ENCODE data around the gene EEF2K. TPM values are rescaled to one million over a fixed set of nuclear protein-coding genes. Genes with fewer than 3 reads are reported as not detected.

EEF2K gene
- polyA plus RNA-seq, 3 donors = 0.85 to 6.5 (median 1.7) TPM

DNA sequence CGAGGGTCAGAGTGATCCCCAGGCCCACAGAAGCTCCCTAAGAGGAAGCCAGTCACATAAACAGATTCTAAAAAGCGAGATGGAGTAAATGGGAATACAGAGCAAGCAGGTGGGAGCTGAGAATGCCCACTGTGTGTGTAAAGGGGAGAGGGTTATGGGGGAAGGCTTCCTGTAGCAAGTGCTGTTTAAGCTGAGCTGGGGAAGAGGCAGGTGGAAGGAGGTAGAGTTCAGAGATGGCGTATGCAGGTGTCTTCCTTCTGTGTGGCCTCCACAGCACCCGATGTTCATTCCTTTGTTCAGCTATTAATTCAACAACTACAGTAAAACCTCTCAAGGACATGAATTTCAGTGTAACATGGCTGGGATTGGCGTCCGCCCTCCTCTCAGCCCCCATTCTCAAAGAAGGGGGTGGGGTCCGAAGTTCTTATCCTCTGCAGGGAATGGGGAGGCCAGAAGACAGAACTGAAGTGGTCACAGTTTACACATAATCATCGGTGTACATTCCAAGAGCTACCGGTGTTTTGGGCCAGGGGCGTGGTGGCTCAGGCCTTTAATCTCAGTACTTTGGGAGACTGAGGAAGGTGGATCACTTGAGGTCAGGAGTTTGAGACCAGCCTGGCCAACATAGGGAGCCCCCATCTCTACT, 1.8 kb downstream of the EEF2K start:
- H3K9me3 ChIP-seq (replicated peaks in 1 of 2; ENCODE audit: control insufficient read depth in 1 of 2, insufficient read depth in 1 of 2, low read length in 2 of 2) = no peaks in the 10 kb centered on the region
- H3K36me3 ChIP-seq (replicated peaks in 1 of 2; ENCODE audit: control insufficient read depth in 1 of 2, insufficient read depth in 2 of 2, low read length in 2 of 2) = no peaks in the 10 kb centered on the region
- TF ChIP-seq CTCF (IDR thresholded peaks at IDR 0.05) = no peak
- Mint-ChIP-seq H3K4me1 (peaks cover 19% of the 10 kb centered on the region), H3K36me3 (peaks cover 8% of the 10 kb centered on the region in 2 donors), H3K27ac (peak overlapping the region; percentile 21 to 90 (median 74)), H3K9me3 (peaks cover 0 to 10% (median 2%) of the 10 kb centered on the region in 7 donors), H3K4me3 (peak overlapping the region; percentile 89 to 91), H3K27me3 (ENCODE audit: low read depth in 3 of 3) (peaks cover 0 to 4% (median 2%) of the 10 kb centered on the region in 3 donors)
- 94% methylated on average over 2 of the region's 10 CpGs for WGBS (ENCODE audit: insufficient coverage)
- intact Hi-C loops (cut with micrococcal nuclease) = loop anchor here in 1 of 2 donors (2.0 kb wide), 1 partner anchor 17 kb away; no protein-coding TSS in a partner anchor
- H3K27ac ChIP-seq (ENCODE audit: low read depth in 1 of 2, low read length in 2 of 2) = peak overlapping the region in 1 of 2 donors; percentile 74
- no peak for DNase-seq
- peak overlapping the region; percentile 97 for H2AFZ ChIP-seq (ENCODE audit: insufficient read depth, low read depth, low read length, poor library complexity, severe bottlenecking)
- no peaks in the 10 kb centered on the region for H3K27me3 ChIP-seq (ENCODE audit: control insufficient read depth in 2 of 2, insufficient read depth in 2 of 2, low read length in 2 of 2)
- peaks cover 5% of the 10 kb centered on the region for H4K20me1 ChIP-seq (ENCODE audit: insufficient read depth, low read length)
- no peak overlapping the region for H3K9ac ChIP-seq (ENCODE audit: insufficient read depth, low read length, poor library complexity, severe bottlenecking)
- peak overlapping the region in 1 of 3 experiments; percentile 95 for H3K4me3 ChIP-seq (replicated peaks in 1 of 3; ENCODE audit: low read depth in 2 of 3, low read length in 3 of 3)
- H3K4me2 ChIP-seq (replicated peaks; ENCODE audit: extremely low read depth, low read length, poor library complexity, severe bottlenecking) = peak overlapping the region; percentile 100
- peaks cover 11 to 22% of the 10 kb centered on the region in 2 donors for H3K4me1 ChIP-seq (ENCODE audit: control insufficient read depth in 1 of 2, insufficient read depth in 2 of 2, low read length in 2 of 2)
- peaks cover 60% of the 10 kb centered on the region for H3K79me2 ChIP-seq (ENCODE audit: insufficient read depth, low read length)

DNA sequence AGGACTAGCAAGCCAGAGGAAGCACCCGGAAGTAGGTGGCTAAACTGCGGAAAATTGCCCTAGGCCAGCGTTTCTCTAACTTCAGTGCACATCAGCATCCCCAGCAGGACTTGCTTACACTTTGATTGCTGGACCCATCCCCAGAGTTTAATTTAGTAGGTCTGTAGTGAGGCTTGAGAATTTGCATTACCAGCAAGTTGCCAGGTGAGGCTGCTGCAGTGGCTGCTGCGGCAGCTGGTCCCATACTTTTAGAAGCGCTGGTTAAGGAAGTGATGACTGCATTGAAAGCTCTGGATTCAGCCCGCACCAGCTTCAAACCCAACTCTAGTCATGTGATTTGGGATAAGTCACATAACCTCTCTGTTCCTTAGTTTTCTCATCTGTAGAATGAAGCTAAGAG, 4.2 kb downstream of the EEF2K start:
- DNase-seq = no peak
- peak overlapping the region in 1 of 7 donors; percentile 15 for H3K27ac Mint-ChIP-seq
- peaks cover 0 to 5% of the 10 kb centered on the region in 2 donors for H3K36me3 ChIP-seq (replicated peaks in 1 of 2; ENCODE audit: control insufficient read depth in 1 of 2, insufficient read depth in 2 of 2, low read length in 2 of 2)
- H3K9me3 Mint-ChIP-seq = peaks cover 0 to 5% (median 2%) of the 10 kb centered on the region in 7 donors
- no peak overlapping the region for H3K9ac ChIP-seq (ENCODE audit: insufficient read depth, low read length, poor library complexity, severe bottlenecking)
- intact Hi-C loops (cut with micrococcal nuclease) = no loop called here
- no CpG with 5 or more reads among the region's 6 CpGs for WGBS (ENCODE audit: insufficient coverage)
- peaks cover 19% of the 10 kb centered on the region for H3K4me1 Mint-ChIP-seq
- H4K20me1 ChIP-seq (ENCODE audit: insufficient read depth, low read length) = peaks cover 5% of the 10 kb centered on the region
- H3K79me2 ChIP-seq (ENCODE audit: insufficient read depth, low read length) = peaks cover 69% of the 10 kb centered on the region
- peaks cover 11 to 22% of the 10 kb centered on the region in 2 donors for H3K4me1 ChIP-seq (ENCODE audit: control insufficient read depth in 1 of 2, insufficient read depth in 2 of 2, low read length in 2 of 2)
- no peak overlapping the region for H2AFZ ChIP-seq (ENCODE audit: insufficient read depth, low read depth, low read length, poor library complexity, severe bottlenecking)
- H3K4me3 Mint-ChIP-seq = no peak overlapping the region
- peaks cover 16 to 27% of the 10 kb centered on the region in 2 donors for H3K36me3 Mint-ChIP-seq
- H3K27me3 ChIP-seq (ENCODE audit: control insufficient read depth in 2 of 2, insufficient read depth in 2 of 2, low read length in 2 of 2) = no peaks in the 10 kb centered on the region
- no peak overlapping the region for H3K4me3 ChIP-seq (replicated peaks in 1 of 3; ENCODE audit: low read depth in 2 of 3, low read length in 3 of 3)
- no peak overlapping the region for H3K27ac ChIP-seq (ENCODE audit: low read depth in 1 of 2, low read length in 2 of 2)
- H3K4me2 ChIP-seq (replicated peaks; ENCODE audit: extremely low read depth, low read length, poor library complexity, severe bottlenecking) = no peak overlapping the region
- H3K27me3 Mint-ChIP-seq (ENCODE audit: low read depth in 3 of 3) = peaks cover 0 to 4% (median 2%) of the 10 kb centered on the region in 3 donors
- TF ChIP-seq CTCF (IDR thresholded peaks at IDR 0.05) = no peak
- no peaks in the 10 kb centered on the region for H3K9me3 ChIP-seq (replicated peaks in 1 of 2; ENCODE audit: control insufficient read depth in 1 of 2, insufficient read depth in 1 of 2, low read length in 2 of 2)

Data from CD14-positive monocyte (primary cell).